PFSK-1 (cell line): Measurements from ENCODE around the gene PRRG3.

ENCODE experiments used
- FOXP2 ChIP-seq: optimal IDR thresholded peaks from 2 replicates; pipeline ENCODE3; 2011; ENCODE audit warnings: borderline replicate concordance, control low read depth, inconsistent platforms; ENCODE audit not compliant: insufficient read depth; ENCODE audit errors: extremely low read length, extremely low read depth
- POLR2AphosphoS5 ChIP-seq: IDR thresholded peaks from 2 replicates; pipeline ENCODE4 v1.6.1; 2012; ENCODE audit warnings: low read depth, mild to moderate bottlenecking, control low read depth, low read length, moderate library complexity
- SIN3A ChIP-seq: IDR thresholded peaks from 2 replicates; pipeline ENCODE4 v1.6.1; 2012; ENCODE audit warnings: mild to moderate bottlenecking, low read length, moderate library complexity, borderline replicate concordance; ENCODE audit not compliant: insufficient read depth
- TAF1 ChIP-seq: IDR thresholded peaks from 2 replicates; pipeline ENCODE4 v1.6.1; 2012; ENCODE audit warnings: low read length, control low read depth, borderline replicate concordance; ENCODE audit not compliant: insufficient read depth
- TF ChIP-seq, protein P1 (sequence below), 2 experiments: IDR thresholded peaks; 2 replicates each; pipeline versions ENCODE4 v1.6.1 to v1.8.0; 2011 to 2012; ENCODE audit warnings: low read depth in 2 of 2, low read length in 2 of 2, control low read depth in 1 of 2, inconsistent platforms in 1 of 2, mild to moderate bottlenecking in 1 of 2, moderate library complexity in 1 of 2; ENCODE audit not compliant: insufficient read depth in 1 of 2

PRRG3 gene

DNA sequence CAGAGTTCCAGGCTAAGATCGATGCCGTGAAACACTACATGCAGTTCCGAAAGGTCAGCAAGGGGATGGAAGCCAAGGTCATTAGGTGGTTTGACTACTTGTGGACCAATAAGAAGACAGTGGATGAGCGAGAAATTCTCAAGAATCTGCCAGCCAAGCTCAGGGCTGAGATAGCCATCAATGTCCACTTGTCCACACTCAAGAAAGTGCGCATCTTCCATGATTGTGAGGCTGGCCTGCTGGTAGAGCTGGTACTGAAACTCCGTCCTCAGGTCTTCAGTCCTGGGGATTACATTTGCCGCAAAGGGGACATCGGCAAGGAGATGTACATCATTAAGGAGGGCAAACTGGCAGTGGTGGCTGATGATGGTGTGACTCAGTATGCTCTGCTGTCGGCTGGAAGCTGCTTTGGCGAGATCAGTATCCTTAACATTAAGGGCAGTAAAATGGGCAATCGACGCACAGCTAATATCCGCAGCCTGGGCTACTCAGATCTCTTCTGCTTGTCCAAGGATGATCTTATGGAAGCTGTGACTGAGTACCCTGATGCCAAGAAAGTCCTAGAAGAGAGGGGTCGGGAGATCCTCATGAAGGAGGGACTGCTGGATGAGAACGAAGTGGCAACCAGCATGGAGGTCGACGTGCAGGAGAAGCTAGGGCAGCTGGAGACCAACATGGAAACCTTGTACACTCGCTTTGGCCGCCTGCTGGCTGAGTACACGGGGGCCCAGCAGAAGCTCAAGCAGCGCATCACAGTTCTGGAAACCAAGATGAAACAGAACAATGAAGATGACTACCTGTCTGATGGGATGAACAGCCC is 48.6 kb downstream of the PRRG3 start:
- no peak for TF ChIP-seq TAF1
- no peak for TF ChIP-seq POLR2AphosphoS5
- TF ChIP-seq SIN3A: no peak
- TF ChIP-seq, protein P1, sequence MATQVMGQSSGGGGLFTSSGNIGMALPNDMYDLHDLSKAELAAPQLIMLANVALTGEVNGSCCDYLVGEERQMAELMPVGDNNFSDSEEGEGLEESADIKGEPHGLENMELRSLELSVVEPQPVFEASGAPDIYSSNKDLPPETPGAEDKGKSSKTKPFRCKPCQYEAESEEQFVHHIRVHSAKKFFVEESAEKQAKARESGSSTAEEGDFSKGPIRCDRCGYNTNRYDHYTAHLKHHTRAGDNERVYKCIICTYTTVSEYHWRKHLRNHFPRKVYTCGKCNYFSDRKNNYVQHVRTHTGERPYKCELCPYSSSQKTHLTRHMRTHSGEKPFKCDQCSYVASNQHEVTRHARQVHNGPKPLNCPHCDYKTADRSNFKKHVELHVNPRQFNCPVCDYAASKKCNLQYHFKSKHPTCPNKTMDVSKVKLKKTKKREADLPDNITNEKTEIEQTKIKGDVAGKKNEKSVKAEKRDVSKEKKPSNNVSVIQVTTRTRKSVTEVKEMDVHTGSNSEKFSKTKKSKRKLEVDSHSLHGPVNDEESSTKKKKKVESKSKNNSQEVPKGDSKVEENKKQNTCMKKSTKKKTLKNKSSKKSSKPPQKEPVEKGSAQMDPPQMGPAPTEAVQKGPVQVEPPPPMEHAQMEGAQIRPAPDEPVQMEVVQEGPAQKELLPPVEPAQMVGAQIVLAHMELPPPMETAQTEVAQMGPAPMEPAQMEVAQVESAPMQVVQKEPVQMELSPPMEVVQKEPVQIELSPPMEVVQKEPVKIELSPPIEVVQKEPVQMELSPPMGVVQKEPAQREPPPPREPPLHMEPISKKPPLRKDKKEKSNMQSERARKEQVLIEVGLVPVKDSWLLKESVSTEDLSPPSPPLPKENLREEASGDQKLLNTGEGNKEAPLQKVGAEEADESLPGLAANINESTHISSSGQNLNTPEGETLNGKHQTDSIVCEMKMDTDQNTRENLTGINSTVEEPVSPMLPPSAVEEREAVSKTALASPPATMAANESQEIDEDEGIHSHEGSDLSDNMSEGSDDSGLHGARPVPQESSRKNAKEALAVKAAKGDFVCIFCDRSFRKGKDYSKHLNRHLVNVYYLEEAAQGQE (IDR thresholded peaks at IDR 0.05; ENCODE audit: insufficient read depth in 1 of 2, low read depth in 2 of 2, low read length in 2 of 2): no peak
- TF ChIP-seq FOXP2: no peak

DNA sequence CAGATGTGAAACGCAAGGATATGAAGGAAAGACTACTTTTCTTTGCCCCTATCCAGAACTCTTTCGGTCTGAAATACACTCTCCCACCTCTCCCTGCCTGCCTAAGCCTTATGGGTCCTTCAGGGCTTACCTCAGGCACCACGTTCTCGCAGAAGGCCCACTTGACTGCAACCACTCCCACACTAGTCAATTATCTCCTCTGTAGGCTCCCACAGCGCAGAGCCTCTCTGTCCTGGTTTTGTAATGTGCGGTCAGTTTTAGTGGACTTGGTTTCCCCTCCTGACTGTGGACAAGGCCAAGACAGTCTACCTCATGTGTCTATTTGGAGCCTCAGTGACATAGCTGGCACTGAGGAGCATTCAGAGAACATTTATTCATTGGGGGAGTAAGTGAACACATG is 50.4 kb downstream of the PRRG3 start:
- TF ChIP-seq POLR2AphosphoS5 (no peak), TAF1 (no peak), FOXP2 (no peak), SIN3A (no peak)
- TF ChIP-seq, protein P1 (IDR thresholded peaks at IDR 0.05; ENCODE audit: insufficient read depth in 1 of 2, low read depth in 2 of 2, low read length in 2 of 2): no peak

DNA sequence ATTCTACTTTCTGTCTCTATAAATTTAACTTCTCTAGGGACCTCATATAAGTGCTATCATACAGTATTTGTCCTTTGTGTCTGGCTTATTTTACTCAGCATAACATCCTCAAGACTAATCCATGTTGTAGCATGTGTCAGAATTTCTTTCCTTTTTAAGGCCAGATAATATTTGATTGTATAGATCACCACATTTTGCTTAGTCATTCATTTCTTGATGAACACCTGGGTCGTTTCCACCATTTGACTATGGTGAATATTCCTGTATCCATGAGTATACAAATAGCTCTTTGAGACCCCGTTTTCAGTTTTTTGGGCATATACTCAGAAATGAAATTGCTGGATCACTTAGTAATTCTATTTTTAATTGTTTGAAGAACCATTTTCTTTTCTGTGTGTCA is 51.2 kb downstream of the PRRG3 start:
- TF ChIP-seq FOXP2 (no peak), TAF1 (no peak), SIN3A (no peak), POLR2AphosphoS5 (no peak)
- TF ChIP-seq, protein P1 (IDR thresholded peaks at IDR 0.05; ENCODE audit: insufficient read depth in 1 of 2, low read depth in 2 of 2, low read length in 2 of 2): no peak

DNA sequence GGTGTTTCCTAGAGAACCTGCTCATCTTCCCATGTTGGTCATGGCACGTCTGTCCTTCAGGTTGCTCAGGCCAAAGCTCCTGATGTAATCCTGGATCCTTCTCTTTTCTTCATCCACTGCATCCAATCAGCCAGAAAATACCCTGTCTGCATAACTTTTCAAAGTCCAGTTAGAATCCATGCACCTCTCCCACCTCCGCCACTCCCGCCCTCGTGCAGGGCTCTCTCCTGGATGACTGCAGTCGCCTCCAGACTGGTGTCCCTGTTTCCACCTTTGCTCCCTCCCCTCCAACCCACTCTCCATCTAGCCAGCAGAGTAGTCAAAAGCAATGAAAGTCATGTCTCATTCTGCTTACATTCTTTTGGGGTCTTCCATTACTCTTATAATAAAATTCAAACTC is 55.3 kb downstream of the PRRG3 start:
- TF ChIP-seq SIN3A (no peak), POLR2AphosphoS5 (no peak), TAF1 (no peak), FOXP2 (no peak)
- TF ChIP-seq, protein P1 (IDR thresholded peaks at IDR 0.05; ENCODE audit: insufficient read depth in 1 of 2, low read depth in 2 of 2, low read length in 2 of 2): no peak
